Gastroesophageal sphincter (tissue), 3 donors: ENCODE data around the gene OSTM1.
"Not testable (repeated sequence)": the region's sequence is repeated elsewhere in the genome, so short reads cannot be mapped to it uniquely, and the experiment has no call there.

Experiments
- CTCF ChIP-seq, 4 experiments: fragments of 200-600 bp in 2 of 4; fragments of 450-650 bp in 2 of 4; sonication (generic) in 1 of 4; IDR thresholded peaks; one replicate each; pipeline ENCODE4 v1.5.1; 2017 to 2019; ENCODE audit warnings: antibody characterized with exemption in 4 of 4, mild to moderate bottlenecking in 2 of 4, moderate library complexity in 2 of 4
- POLR2A ChIP-seq, 2 donors: fragments of 450-650 bp; IDR thresholded peaks; one replicate each; pipeline ENCODE4 v1.6.1; 2017; ENCODE audit warnings: antibody characterized with exemption in 2 of 2, mild to moderate bottlenecking in 2 of 2, moderate library complexity in 1 of 2

GRCh38 chr6:108009258-108009657 lies 65.3 kb downstream of the OSTM1 start:
- TF ChIP-seq CTCF, POLR2A (IDR thresholded peaks at IDR 0.05): not testable (repeated sequence)
